ENCODE measurements around the gene WRAP53.

The WRAP53 gene

GRCh38 chr17:7750321-7750821 lies 62.1 kb downstream of the WRAP53 start:
- TF ChIP-seq CTCF (conservative IDR thresholded peaks at IDR 0.05) = no peak
- no peak overlapping the region for H3K27ac ChIP-seq
